Endothelial cell of umbilical vein (primary cell): ENCODE data around the gene DPF3.

Experiments
- EZH2 ChIP-seq: IDR thresholded peaks from 2 replicates; pipeline ENCODE4 v1.6.1; 2012; ENCODE audit warnings: borderline replicate concordance, low read depth, mild to moderate bottlenecking, moderate library complexity, low read length, inconsistent platforms; ENCODE audit not compliant: severe bottlenecking
- GATA2 ChIP-seq: IDR thresholded peaks from 2 replicates; pipeline ENCODE4 v1.7.0; 2011; ENCODE audit warnings: low read depth, mild to moderate bottlenecking, moderate library complexity, mixed read lengths, low read length; ENCODE audit not compliant: insufficient read length, insufficient read depth
- JUN ChIP-seq: IDR thresholded peaks from 2 replicates; pipeline ENCODE4 v1.6.1; 2011; ENCODE audit warnings: borderline replicate concordance, low read depth; ENCODE audit not compliant: insufficient read length, insufficient read depth
- MAX ChIP-seq: IDR thresholded peaks from 2 replicates; pipeline ENCODE4 v1.6.1; 2011; ENCODE audit not compliant: insufficient read depth, insufficient read length
- POLR2A ChIP-seq: IDR thresholded peaks from 2 replicates; pipeline ENCODE4 v1.6.1; 2012; ENCODE audit warnings: low read depth, mild to moderate bottlenecking, control low read depth, low read length
- POLR2AphosphoS5 ChIP-seq: IDR thresholded peaks from 2 replicates; pipeline ENCODE4 v1.6.1; 2012; ENCODE audit warnings: low read depth, mild to moderate bottlenecking, control low read depth, low read length, moderate library complexity; ENCODE audit not compliant: insufficient read depth
- TF ChIP-seq, protein P1 (sequence below), 2 donors: IDR thresholded peaks; 1 replicate in 1 of 2; 2 replicates in 1 of 2; pipeline ENCODE4 v1.5.1; 2011; ENCODE audit warnings: low read length in 2 of 2, mild to moderate bottlenecking in 2 of 2, moderate library complexity in 2 of 2, control low read depth in 1 of 2, inconsistent platforms in 1 of 2, low read depth in 1 of 2; ENCODE audit not compliant: insufficient read depth in 1 of 2; ENCODE audit errors: extremely low read depth in 1 of 2

GRCh38 chr14:72685456-72685855, 208.4 kb downstream of the DPF3 start:
- TF ChIP-seq POLR2A (no peak), EZH2 (no peak), MAX (no peak), POLR2AphosphoS5 (no peak), JUN (no peak), GATA2 (no peak)
- TF ChIP-seq, protein P1, sequence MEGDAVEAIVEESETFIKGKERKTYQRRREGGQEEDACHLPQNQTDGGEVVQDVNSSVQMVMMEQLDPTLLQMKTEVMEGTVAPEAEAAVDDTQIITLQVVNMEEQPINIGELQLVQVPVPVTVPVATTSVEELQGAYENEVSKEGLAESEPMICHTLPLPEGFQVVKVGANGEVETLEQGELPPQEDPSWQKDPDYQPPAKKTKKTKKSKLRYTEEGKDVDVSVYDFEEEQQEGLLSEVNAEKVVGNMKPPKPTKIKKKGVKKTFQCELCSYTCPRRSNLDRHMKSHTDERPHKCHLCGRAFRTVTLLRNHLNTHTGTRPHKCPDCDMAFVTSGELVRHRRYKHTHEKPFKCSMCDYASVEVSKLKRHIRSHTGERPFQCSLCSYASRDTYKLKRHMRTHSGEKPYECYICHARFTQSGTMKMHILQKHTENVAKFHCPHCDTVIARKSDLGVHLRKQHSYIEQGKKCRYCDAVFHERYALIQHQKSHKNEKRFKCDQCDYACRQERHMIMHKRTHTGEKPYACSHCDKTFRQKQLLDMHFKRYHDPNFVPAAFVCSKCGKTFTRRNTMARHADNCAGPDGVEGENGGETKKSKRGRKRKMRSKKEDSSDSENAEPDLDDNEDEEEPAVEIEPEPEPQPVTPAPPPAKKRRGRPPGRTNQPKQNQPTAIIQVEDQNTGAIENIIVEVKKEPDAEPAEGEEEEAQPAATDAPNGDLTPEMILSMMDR (IDR thresholded peaks at IDR 0.05; ENCODE audit: extremely low read depth in 1 of 2, insufficient read depth in 1 of 2, low read depth in 1 of 2, low read length in 2 of 2): no peak
